Naive thymus-derived CD4-positive, alpha-beta T cell (primary cell): ENCODE data around the gene STK39. TPM values are rescaled to one million over a fixed set of nuclear protein-coding genes. Genes with fewer than 3 reads are reported as not detected.

Experiments
- ATAC-seq: fragments of 150-1000 bp; cut with Tn5 transposase; 2 replicates; pipeline ENCODE4 v1.10.0; 2021; ENCODE audit warnings: mild to moderate bottlenecking, moderate library complexity
- CTCF ChIA-PET: fragments of 350-600 bp; sonication (Branson Sonifier 250); formaldehyde crosslinking; loops from one replicate; lab custom pipeline; 2021; ENCODE audit warnings: antibody characterized with exemption; lab: Charles Lee
- POLR2A ChIA-PET: fragments of 350-600 bp; sonication (Branson Sonifier 250); formaldehyde crosslinking; loops from one replicate; lab custom pipeline; 2021; ENCODE audit warnings: antibody characterized with exemption, inconsistent platforms; lab: Charles Lee
- DNase-seq, 9 donors: peaks; one replicate each; pipeline versions ENCODE4 v3.0.0 to v3.0.0-alpha.2; 2020 to 2022; ENCODE audit warnings: mixed read lengths in 1 of 9
- H3K27ac ChIP-seq: one replicate; pipeline ENCODE4 v1.7.0; 2013; ENCODE audit warnings: mild to moderate bottlenecking, low read depth, low read length, moderate library complexity
- H3K27me3 ChIP-seq, 2 donors: one replicate each; pipeline ENCODE4 v1.7.0; 2013; ENCODE audit warnings: low read length in 2 of 2, mild to moderate bottlenecking in 2 of 2, moderate library complexity in 2 of 2; ENCODE audit not compliant: control insufficient read depth in 2 of 2, insufficient read depth in 2 of 2
- H3K36me3 ChIP-seq, 3 experiments: 1 replicate in 2 of 3; 2 replicates in 1 of 3; pipeline ENCODE4 v1.7.0; 2013; ENCODE audit warnings: low read length in 3 of 3, mild to moderate bottlenecking in 3 of 3, moderate library complexity in 1 of 3; ENCODE audit not compliant: insufficient read depth in 3 of 3, control insufficient read depth in 2 of 3
- H3K4me1 ChIP-seq, 2 donors: one replicate each; pipeline ENCODE4 v1.7.0; 2013; ENCODE audit warnings: low read length in 2 of 2, mild to moderate bottlenecking in 2 of 2, moderate library complexity in 1 of 2; ENCODE audit not compliant: control insufficient read depth in 2 of 2, insufficient read depth in 2 of 2
- H3K4me3 ChIP-seq: 2 replicates; pipeline ENCODE4 v1.7.0; 2013; ENCODE audit warnings: mild to moderate bottlenecking, low read length
- H3K9me3 ChIP-seq, 3 experiments: 1 replicate in 2 of 3; 2 replicates in 1 of 3; pipeline ENCODE4 v1.7.0; 2013; ENCODE audit warnings: low read length in 3 of 3; ENCODE audit not compliant: control insufficient read depth in 2 of 3
- H3K27ac Mint-ChIP-seq, 9 donors: one replicate each; pipeline ENCODE4 v1.8.0; 2020 to 2022; ENCODE audit warnings: mixed read lengths in 9 of 9, mild to moderate bottlenecking in 8 of 9, moderate library complexity in 5 of 9, inconsistent platforms in 2 of 9
- H3K27me3 Mint-ChIP-seq, 5 donors: one replicate each; pipeline ENCODE4 v1.8.0; 2021 to 2022; ENCODE audit warnings: mixed read lengths in 5 of 5, mild to moderate bottlenecking in 1 of 5
- H3K36me3 Mint-ChIP-seq, 5 donors: one replicate each; pipeline ENCODE4 v1.8.0; 2020 to 2022; ENCODE audit warnings: mixed read lengths in 5 of 5, mild to moderate bottlenecking in 3 of 5, inconsistent platforms in 1 of 5
- H3K4me1 Mint-ChIP-seq, 7 donors: one replicate each; pipeline ENCODE4 v1.8.0; 2020 to 2022; ENCODE audit warnings: mixed read lengths in 7 of 7, mild to moderate bottlenecking in 3 of 7, inconsistent platforms in 1 of 7
- H3K4me3 Mint-ChIP-seq, 10 donors: one replicate each; pipeline ENCODE4 v1.8.0; 2020 to 2022; ENCODE audit warnings: mild to moderate bottlenecking in 10 of 10, mixed read lengths in 10 of 10, moderate library complexity in 6 of 10, inconsistent platforms in 2 of 10
- H3K9me3 Mint-ChIP-seq, 11 donors: one replicate each; pipeline ENCODE4 v1.8.0; 2020 to 2022; ENCODE audit warnings: mixed read lengths in 11 of 11, mild to moderate bottlenecking in 4 of 11, inconsistent platforms in 1 of 11, moderate library complexity in 1 of 11
- intact Hi-C, 2 donors: fragments of 100-400 bp; cut with micrococcal nuclease; formaldehyde crosslinking; loops; one replicate each; pipeline ENCODE4 v1.15.1; 2023
- polyA plus RNA-seq, 2 donors: library from polyadenylated mRNA; unstranded; fragments of 300-500 nt; fragmentation: Illumina TruSeq; gene quantifications; one replicate each; pipeline ENCODE4 v1.2.3, GENCODE V29; 2021
- total RNA-seq, 6 experiments: library from RNA in 5 of 6; stranded (reverse) in 5 of 6; gene quantifications; 1 replicate in 5 of 6; 2 replicates in 1 of 6; pipeline ENCODE4 v1.2.3 and lab custom pipeline; 2021 to 2026

The STK39 gene
- total and polyA plus RNA-seq, 7 experiments from 2014 or later = 2.7 to 33.9 (median 16.9) TPM

DNA sequence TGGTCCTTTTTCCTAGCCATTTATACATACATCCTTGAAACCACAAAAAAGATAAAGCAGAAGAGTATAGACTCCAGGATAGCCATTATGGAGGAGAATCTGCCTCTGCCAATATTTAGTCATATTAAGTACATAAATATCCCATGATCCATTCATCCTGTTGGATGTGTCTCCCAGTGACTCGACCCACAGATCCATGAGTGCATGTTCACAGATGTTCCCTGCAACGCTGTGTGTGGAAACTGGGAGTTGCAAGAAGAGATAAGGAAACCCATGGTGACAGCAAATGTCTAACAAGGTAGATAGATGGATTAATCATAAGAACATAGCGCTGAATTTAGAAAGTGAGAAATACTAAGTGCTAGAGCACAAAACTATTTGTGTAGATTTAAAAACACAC, 34.5 kb downstream of the STK39 start:
- ChIA-PET CTCF (no interaction called here), POLR2A (no interaction called here)
- no peak for DNase-seq
- Histone ChIP-seq H3K36me3 (no peaks in the 10 kb centered on the region), H3K9me3 (no peaks in the 10 kb centered on the region), H3K4me3 (no peak overlapping the region), H3K27ac (no peak overlapping the region), H3K27me3 (no peaks in the 10 kb centered on the region), H3K4me1 (peaks cover 7 to 24% of the 10 kb centered on the region in 2 donors)
- H3K4me1 Mint-ChIP-seq = peaks cover 28 to 70% (median 41%) of the 10 kb centered on the region in 7 donors
- intact Hi-C loops = loop anchor here (2.0 kb wide), 3 partner anchors 18 to 34 kb away; partner anchors contain the start of gene STK39 (in 1 of the 2)
- no peaks in the 10 kb centered on the region for H3K9me3 Mint-ChIP-seq
- no peak for ATAC-seq
- H3K27me3 Mint-ChIP-seq = no peaks in the 10 kb centered on the region
- H3K36me3 Mint-ChIP-seq = peaks cover 6 to 22% (median 11%) of the 10 kb centered on the region in 5 donors
- peak overlapping the region in 1 of 10 donors; percentile 27 for H3K4me3 Mint-ChIP-seq
- no peak overlapping the region for H3K27ac Mint-ChIP-seq

DNA sequence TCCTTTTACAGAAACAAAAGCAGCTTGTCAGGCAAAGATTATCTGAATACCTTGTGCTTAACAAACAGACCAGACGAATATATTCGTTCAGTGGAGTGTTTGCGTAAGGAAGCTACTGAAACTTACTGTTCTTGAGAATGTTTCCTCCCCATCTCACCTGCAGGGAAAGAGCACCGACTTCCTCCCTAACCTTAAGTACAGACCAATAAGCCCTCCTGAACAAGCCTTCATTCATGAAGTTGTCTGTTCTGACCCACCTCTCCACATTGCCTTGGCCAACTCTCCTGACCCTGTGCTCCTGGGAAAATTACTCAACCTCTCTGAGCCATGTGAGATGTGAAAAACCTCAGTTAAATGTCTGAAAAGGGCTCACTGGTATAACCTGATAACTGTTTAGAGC, 35.2 kb downstream of the STK39 start:
- peaks cover 7 to 24% of the 10 kb centered on the region in 2 donors for H3K4me1 ChIP-seq
- Mint-ChIP-seq H3K36me3 (peaks cover 6 to 23% (median 14%) of the 10 kb centered on the region in 5 donors), H3K4me3 (peak overlapping the region in 6 of 10 donors; percentile 3 to 67 (median 46)), H3K9me3 (peaks cover 0 to 2% (median 0%) of the 10 kb centered on the region in 11 donors), H3K27ac (peak overlapping the region in 6 of 9 donors; percentile 10 to 37 (median 24)), H3K4me1 (peaks cover 29 to 66% (median 46%) of the 10 kb centered on the region in 7 donors), H3K27me3 (no peaks in the 10 kb centered on the region)
- ChIA-PET CTCF (no interaction called here), POLR2A (interaction anchor here (1.2 kb wide), 1 partner anchor 17 kb away, joined by 3 read pairs; no protein-coding TSS in a partner anchor)
- no peaks in the 10 kb centered on the region for H3K36me3 ChIP-seq
- no peaks in the 10 kb centered on the region for H3K9me3 ChIP-seq
- no peaks in the 10 kb centered on the region for H3K27me3 ChIP-seq
- ATAC-seq (no peak), DNase-seq (peak in 2 of 9 donors; percentile 5 to 11)
- intact Hi-C loops = loop anchor here (2.0 kb wide), 3 partner anchors 17 to 35 kb away; partner anchors contain the start of gene STK39 (in 1 of the 2)
- H3K4me3 ChIP-seq = no peak overlapping the region
- no peak overlapping the region for H3K27ac ChIP-seq

DNA sequence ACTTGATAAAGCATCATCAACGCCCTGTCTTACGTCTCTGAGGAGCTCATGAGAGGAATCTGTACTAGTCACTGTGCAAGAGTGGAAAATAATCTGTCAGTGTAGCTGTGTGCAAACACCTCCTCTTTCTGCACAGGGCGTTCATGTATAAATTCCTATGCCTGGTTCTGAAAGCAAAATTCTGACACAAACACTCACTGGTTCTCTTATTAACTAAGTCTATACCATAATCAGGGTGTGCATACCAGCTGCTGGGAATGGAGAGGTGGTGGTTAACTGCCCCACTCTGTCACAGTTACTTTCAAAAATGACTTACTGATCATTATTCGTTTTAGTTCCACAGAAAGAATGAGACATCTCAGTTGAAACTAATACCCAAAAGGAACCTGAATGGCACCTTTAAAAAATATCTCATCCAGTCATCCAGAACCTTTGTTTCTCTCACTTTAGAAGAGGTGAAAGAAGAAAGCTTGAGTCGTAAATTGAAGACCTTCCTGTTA, 35.7 kb downstream of the STK39 start:
- H3K27ac ChIP-seq = no peak overlapping the region
- no peaks in the 10 kb centered on the region for H3K27me3 ChIP-seq
- no peaks in the 10 kb centered on the region for H3K27me3 Mint-ChIP-seq
- H3K27ac Mint-ChIP-seq = peak overlapping the region in 5 of 9 donors; percentile 10 to 37 (median 23)
- H3K9me3 ChIP-seq = no peaks in the 10 kb centered on the region
- H3K4me3 ChIP-seq = no peak overlapping the region
- DNase-seq = no peak
- POLR2A ChIA-PET = interaction anchor here (0.9 to 1.2 kb wide), 2 partner anchors 16 to 40 kb away, joined by 3 read pairs; no protein-coding TSS in a partner anchor
- peaks cover 6 to 26% (median 16%) of the 10 kb centered on the region in 5 donors for H3K36me3 Mint-ChIP-seq
- CTCF ChIA-PET = no interaction called here
- peaks cover 34 to 64% (median 50%) of the 10 kb centered on the region in 7 donors for H3K4me1 Mint-ChIP-seq
- H3K4me1 ChIP-seq = peaks cover 7 to 24% of the 10 kb centered on the region in 2 donors
- H3K9me3 Mint-ChIP-seq = peaks cover 0 to 2% (median 0%) of the 10 kb centered on the region in 11 donors
- ATAC-seq = peak; percentile 36
- intact Hi-C loops = loop anchor here (2.0 kb wide), 3 partner anchors 17 to 35 kb away; partner anchors contain the start of gene STK39 (in 1 of the 2)
- peak overlapping the region in 4 of 10 donors; percentile 46 to 67 (median 55) for H3K4me3 Mint-ChIP-seq
- H3K36me3 ChIP-seq = no peaks in the 10 kb centered on the region

DNA sequence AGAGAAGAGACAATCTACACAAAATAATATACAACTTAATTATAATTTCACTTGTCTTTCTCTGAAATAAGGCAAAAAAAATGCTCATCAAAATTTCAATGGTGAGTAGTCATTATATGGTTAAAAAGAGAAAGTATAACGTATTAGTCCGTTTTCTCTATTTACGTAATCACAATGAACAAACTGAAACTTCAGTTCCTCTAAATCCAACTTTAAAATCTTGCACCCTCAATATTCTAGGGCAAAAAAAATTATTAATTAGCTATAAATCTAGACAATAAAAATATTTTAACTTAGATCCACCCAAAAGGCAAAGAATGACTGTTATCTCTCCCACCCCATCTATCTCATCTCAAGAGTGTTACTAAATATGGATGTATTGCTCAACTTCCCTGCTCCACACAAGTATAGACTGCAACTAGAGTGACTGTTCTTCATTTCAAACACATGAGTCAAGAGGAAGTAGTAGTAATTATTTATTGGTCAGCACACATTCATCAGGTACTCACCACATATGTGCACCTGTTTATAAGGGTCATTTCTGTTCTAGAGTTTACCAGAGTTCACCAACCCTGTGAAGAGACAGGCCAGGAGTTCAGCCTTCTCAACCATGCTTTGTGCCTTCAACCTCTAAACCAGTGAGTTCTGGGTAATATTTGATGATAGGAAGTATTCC, 36.4 kb downstream of the STK39 start:
- Histone ChIP-seq H3K27me3 (no peaks in the 10 kb centered on the region), H3K9me3 (no peaks in the 10 kb centered on the region), H3K36me3 (no peaks in the 10 kb centered on the region), H3K27ac (no peak overlapping the region), H3K4me3 (no peak overlapping the region), H3K4me1 (peaks cover 7 to 24% of the 10 kb centered on the region in 2 donors)
- Mint-ChIP-seq H3K36me3 (peaks cover 6 to 27% (median 18%) of the 10 kb centered on the region in 5 donors), H3K9me3 (peaks cover 0 to 2% (median 0%) of the 10 kb centered on the region in 11 donors), H3K4me3 (peak overlapping the region in 3 of 10 donors; percentile 6 to 35 (median 7)), H3K4me1 (peaks cover 37 to 64% (median 51%) of the 10 kb centered on the region in 7 donors), H3K27ac (peak overlapping the region in 1 of 9 donors; percentile 7), H3K27me3 (no peaks in the 10 kb centered on the region)
- no peak for DNase-seq
- intact Hi-C loops = loop anchor here in 1 of 2 donors (2.0 kb wide), 1 partner anchor 16 kb away; no protein-coding TSS in a partner anchor
- ChIA-PET POLR2A (interaction anchor here (0.6 to 1.2 kb wide), 3 partner anchors 15 to 40 kb away, joined by 3 read pairs; no protein-coding TSS in a partner anchor), CTCF (no interaction called here)
- ATAC-seq = peak; percentile 83

DNA sequence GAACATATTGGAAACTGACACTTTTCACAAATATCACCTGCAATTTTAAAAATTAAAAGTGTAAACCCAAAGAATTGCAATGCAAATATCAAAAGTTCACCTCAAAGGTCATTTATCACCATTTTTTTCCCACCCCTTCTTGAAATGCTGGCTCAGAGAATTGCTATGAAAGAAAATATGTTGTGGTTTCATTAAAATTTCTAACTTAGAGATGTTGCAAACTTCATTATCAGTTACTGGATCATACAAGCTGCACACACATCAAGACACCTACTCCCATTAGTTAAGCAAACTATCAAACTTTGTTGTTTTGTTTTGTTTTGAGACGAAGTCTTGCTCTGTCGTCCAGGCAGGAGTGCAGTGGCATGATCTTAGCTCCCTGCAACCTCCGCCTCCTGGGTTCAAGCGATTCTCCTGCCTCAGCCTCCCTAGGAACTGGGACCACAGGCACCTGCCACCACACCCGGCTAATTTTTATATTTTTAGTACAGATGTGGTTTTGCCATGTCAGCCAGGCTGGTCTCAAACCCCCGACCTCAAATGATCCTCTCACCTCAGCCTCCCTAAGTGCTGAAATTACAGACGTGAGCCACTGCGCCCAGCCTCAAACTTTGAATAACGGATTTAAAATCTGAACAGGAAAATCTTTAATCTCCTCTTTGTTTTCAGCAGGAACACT, 37.0 kb downstream of the STK39 start:
- H3K9me3 Mint-ChIP-seq = peaks cover 0 to 3% (median 0%) of the 10 kb centered on the region in 11 donors
- CTCF ChIA-PET = no interaction called here
- intact Hi-C loops = loop anchor here in 1 of 2 donors (2.0 kb wide), 1 partner anchor 16 kb away; no protein-coding TSS in a partner anchor

DNA sequence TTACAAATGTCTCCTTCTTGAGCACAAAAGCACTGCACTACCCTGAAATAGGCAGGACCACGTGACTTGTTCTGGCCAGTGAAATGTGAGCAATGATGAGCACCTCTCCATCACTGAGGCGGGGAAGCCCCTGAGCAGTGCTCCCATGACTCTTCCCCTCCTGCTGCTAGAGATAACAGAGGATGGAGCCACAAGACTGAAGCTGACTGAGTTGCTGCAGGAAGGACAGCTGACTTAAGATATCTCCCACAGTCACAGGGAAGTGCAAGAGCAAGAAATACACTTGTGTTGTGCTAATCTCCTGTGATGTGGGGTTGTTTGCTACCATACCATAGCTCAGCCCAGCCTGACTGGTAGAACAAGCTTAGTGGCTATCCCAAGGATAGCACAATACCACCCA, 38.7 kb downstream of the STK39 start:
- CTCF ChIA-PET = no interaction called here
- ATAC-seq = no peak
- no peaks in the 10 kb centered on the region for H3K27me3 Mint-ChIP-seq
- peaks cover 0 to 23% (median 17%) of the 10 kb centered on the region in 5 donors for H3K36me3 Mint-ChIP-seq
- H3K4me1 Mint-ChIP-seq = peaks cover 31 to 63% (median 52%) of the 10 kb centered on the region in 7 donors
- peaks cover 0 to 3% (median 0%) of the 10 kb centered on the region in 11 donors for H3K9me3 Mint-ChIP-seq
- no peak overlapping the region for H3K4me3 Mint-ChIP-seq
- peaks cover 7 to 24% of the 10 kb centered on the region in 2 donors for H3K4me1 ChIP-seq
- H3K27me3 ChIP-seq = no peaks in the 10 kb centered on the region
- H3K27ac Mint-ChIP-seq = no peak overlapping the region
- no peak overlapping the region for H3K27ac ChIP-seq
- POLR2A ChIA-PET = no interaction called here
- no peak for DNase-seq
- intact Hi-C loops = no loop called here
- no peaks in the 10 kb centered on the region for H3K36me3 ChIP-seq
- no peak overlapping the region for H3K4me3 ChIP-seq
- H3K9me3 ChIP-seq = no peaks in the 10 kb centered on the region

More for the DNA sequence above, 37.0 kb downstream of the STK39 start:
- Mint-ChIP-seq H3K36me3 (peaks cover under 1 to 25% (median 21%) of the 10 kb centered on the region in 5 donors), H3K27me3 (no peaks in the 10 kb centered on the region), H3K4me3 (peak overlapping the region in 1 of 10 donors; percentile 6), H3K27ac (peak overlapping the region in 1 of 9 donors; percentile 7), H3K4me1 (peaks cover 37 to 61% (median 52%) of the 10 kb centered on the region in 7 donors)
- ATAC-seq (no peak), DNase-seq (no peak)
- no peaks in the 10 kb centered on the region for H3K36me3 ChIP-seq
- POLR2A ChIA-PET = interaction anchor here (0.6 kb wide), 1 partner anchor 23 kb away, joined by 3 read pairs; no protein-coding TSS in a partner anchor
- H3K27me3 ChIP-seq = no peaks in the 10 kb centered on the region
- no peaks in the 10 kb centered on the region for H3K9me3 ChIP-seq
- peaks cover 7 to 24% of the 10 kb centered on the region in 2 donors for H3K4me1 ChIP-seq
- H3K27ac ChIP-seq = no peak overlapping the region
- no peak overlapping the region for H3K4me3 ChIP-seq
